ENCODE measurements around the gene FAM20A.

FAM20A gene

GRCh38 chr17:68600931-68601564, at the start of gene FAM20A (continued):
- no peak for TF ChIP-seq ZBTB6 (tag by site-specific recombination; IDR thresholded peaks at IDR 0.05)
- TF ChIP-seq GFI1B (tag by site-specific recombination; IDR thresholded peaks at IDR 0.05), result no peak
- 0 out of 2 replicates have a peak, but pooled peaks have one; percentile 24 for TF ChIP-seq ZSCAN5A (tag by site-specific recombination; IDR thresholded peaks at IDR 0.05)
- TF ChIP-seq KLF7 (tag by site-specific recombination; IDR thresholded peaks at IDR 0.05; ENCODE audit: borderline replicate concordance), result no peak
- TF ChIP-seq ZBTB21 (tag by site-specific recombination; IDR thresholded peaks at IDR 0.05), result no peak
- no peak for TF ChIP-seq ZNF561 (tag by site-specific recombination; IDR thresholded peaks at IDR 0.05; ENCODE audit: borderline replicate concordance)
- TF ChIP-seq ZNF426 (tag by site-specific recombination; IDR thresholded peaks at IDR 0.05), result no peak
- no peak for TF ChIP-seq ZNF16 (tag by site-specific recombination; IDR thresholded peaks at IDR 0.05; ENCODE audit: low read depth)
- no peak for TF ChIP-seq ZFP41 (tag by site-specific recombination; IDR thresholded peaks at IDR 0.05; ENCODE audit: borderline replicate concordance)
- TF ChIP-seq ZNF146 (tag by site-specific recombination; IDR thresholded peaks at IDR 0.05), result no peak
- TF ChIP-seq ZNF670 (tag by site-specific recombination; IDR thresholded peaks at IDR 0.05; ENCODE audit: low read depth), result no peak
- peak; percentile 71 for TF ChIP-seq HIC1 (tag by site-specific recombination; IDR thresholded peaks at IDR 0.05)
- TF ChIP-seq ZNF175 (tag by site-specific recombination; IDR thresholded peaks at IDR 0.05), result no peak
- TF ChIP-seq MEIS1 (CRISPR knock-in tag; IDR thresholded peaks at IDR 0.05; ENCODE audit: borderline replicate concordance), result no peak
- TF ChIP-seq ZNF184 (tag by site-specific recombination; IDR thresholded peaks at IDR 0.05), result no peak
- TF ChIP-seq ZNF211 (tag by site-specific recombination; IDR thresholded peaks at IDR 0.05; ENCODE audit: low read depth), result no peak
- TF ChIP-seq ZNF335 (tag by site-specific recombination; conservative IDR thresholded peaks at IDR 0.05), result peak; percentile 79; the same call in 1 of the 2 replicates

- Histone ChIP-seq H3K9me3 (ENCODE audit: control insufficient read depth, insufficient read depth, low read depth, low read length) (no peaks in the 10 kb centered on the region), H3K4me3 (ENCODE audit: low read depth, low read length) (no peak overlapping the region), H3K27ac (ENCODE audit: extremely low read depth, low read depth, low read length) (no peak overlapping the region), H3K4me1 (ENCODE audit: control insufficient read depth, insufficient read depth, low read length) (no peaks in the 10 kb centered on the region), H3K36me3 (ENCODE audit: control insufficient read depth in 2 of 2, insufficient read depth in 1 of 2, low read length in 2 of 2) (no peaks in the 10 kb centered on the region)
- ChIA-PET CTCF (interaction anchor here (0.7 kb wide), 1 partner anchor 75 kb away, joined by 3 read pairs; no protein-coding TSS in a partner anchor), POLR2A (no interaction called here)
- TF ChIP-seq ZNF362 (tag by site-specific recombination; IDR thresholded peaks at IDR 0.05) (no peak), ZNF664 (tag by site-specific recombination; IDR thresholded peaks at IDR 0.05) (no peak), SCRT2 (tag by site-specific recombination; IDR thresholded peaks at IDR 0.05) (no peak), ZNF2 (tag by site-specific recombination; IDR thresholded peaks at IDR 0.05) (no peak), ZSCAN16 (tag by site-specific recombination; IDR thresholded peaks at IDR 0.05) (no peak), ZNF426 (tag by site-specific recombination; IDR thresholded peaks at IDR 0.05) (no peak), ZNF398 (tag by site-specific recombination; IDR thresholded peaks at IDR 0.05) (no peak), ZNF654 (tag by site-specific recombination; IDR thresholded peaks at IDR 0.05; ENCODE audit: low read depth) (no peak), ZNF24 (tag by site-specific recombination; IDR thresholded peaks at IDR 0.05) (no peak), ZNF18 (tag by site-specific recombination; IDR thresholded peaks at IDR 0.05) (no peak), ZNF311 (tag by site-specific recombination; IDR thresholded peaks at IDR 0.05; ENCODE audit: borderline replicate concordance) (no peak), WT1 (tag by site-specific recombination; IDR thresholded peaks at IDR 0.05) (no peak)
These were observed 48.2 kb upstream of the FAM20A start for GRCh38 chr17:68649324-68649723.

Measured in HEK293 (cell line).